GM23338 (cell line): ENCODE data around the gene SHOX. TPM values are rescaled to one million over a fixed set of nuclear protein-coding genes. Genes with fewer than 3 reads are reported as not detected.

Experiments
- ATAC-seq: fragments of 200-7000 bp; cut with Tn5 transposase; 3 replicates; pipeline ENCODE4 v1.9.1; 2020
- DNase-seq: peaks from one replicate; pipeline ENCODE4 v3.0.0-alpha.2; 2015; ENCODE audit warnings: low spot score
- H2AFZ ChIP-seq: fragments of 200-600 bp; sonication (generic); 2 replicates; pipeline ENCODE4 v1.8.0; 2016; ENCODE audit warnings: antibody characterized with exemption, mild to moderate bottlenecking, moderate library complexity
- H3F3A ChIP-seq: fragments of 200-600 bp; sonication (generic); replicated peaks from 2 replicates; pipeline ENCODE4 v1.8.0; 2017; ENCODE audit warnings: antibody characterized with exemption, mixed run types, low read depth
- H3K27ac ChIP-seq: fragments of 200-600 bp; sonication (generic); 2 replicates; pipeline ENCODE4 v1.6.1; 2016; ENCODE audit warnings: low read depth
- H3K27me3 ChIP-seq: fragments of 200-600 bp; sonication (generic); 2 replicates; pipeline ENCODE4 v1.8.0; 2016; ENCODE audit warnings: mild to moderate bottlenecking, mixed run types, moderate library complexity; ENCODE audit not compliant: insufficient read depth
- H3K36me3 ChIP-seq: fragments of 200-600 bp; sonication (generic); 2 replicates; pipeline ENCODE4 v1.8.0; 2016; ENCODE audit warnings: mild to moderate bottlenecking; ENCODE audit not compliant: insufficient read depth
- H3K4me1 ChIP-seq: fragments of 200-600 bp; sonication (generic); 2 replicates; pipeline ENCODE4 v1.8.0; 2016; ENCODE audit warnings: mild to moderate bottlenecking, moderate library complexity; ENCODE audit not compliant: insufficient read depth
- H3K4me2 ChIP-seq: fragments of 200-600 bp; sonication (generic); 2 replicates; pipeline ENCODE4 v1.7.1; 2017; ENCODE audit warnings: mixed run types
- H3K4me3 ChIP-seq: fragments of 200-600 bp; sonication (generic); 2 replicates; pipeline ENCODE4 v1.6.1; 2016; ENCODE audit warnings: mixed run types
- H3K79me2 ChIP-seq: fragments of 200-600 bp; sonication (generic); replicated peaks from 2 replicates; pipeline ENCODE4 v1.8.0; 2017; ENCODE audit warnings: mild to moderate bottlenecking; ENCODE audit not compliant: insufficient read depth
- H3K9me2 ChIP-seq: fragments of 200-600 bp; sonication (generic); 2 replicates; pipeline ENCODE4 v1.8.0; 2017; ENCODE audit not compliant: insufficient read depth
- H4K20me1 ChIP-seq: fragments of 200-600 bp; sonication (generic); replicated peaks from 2 replicates; pipeline ENCODE4 v1.8.0; 2017; ENCODE audit warnings: mild to moderate bottlenecking; ENCODE audit not compliant: insufficient read depth
- H3K27ac Mint-ChIP-seq: 2 replicates; pipeline ENCODE4 v1.8.0; 2020; ENCODE audit warnings: inconsistent platforms, mild to moderate bottlenecking, moderate library complexity, mixed read lengths
- H3K27me3 Mint-ChIP-seq: 3 replicates; pipeline ENCODE4 v1.8.0; 2022; ENCODE audit warnings: low read depth, mild to moderate bottlenecking, moderate library complexity, mixed read lengths, inconsistent platforms; ENCODE audit not compliant: insufficient read depth, poor library complexity
- H3K36me3 Mint-ChIP-seq: 3 replicates; pipeline ENCODE4 v1.8.0; 2021; ENCODE audit warnings: low read depth, mild to moderate bottlenecking, inconsistent platforms, moderate library complexity, mixed read lengths
- H3K4me1 Mint-ChIP-seq: 3 replicates; pipeline ENCODE4 v1.8.0; 2020; ENCODE audit warnings: mild to moderate bottlenecking, inconsistent platforms, mixed read lengths
- H3K4me3 Mint-ChIP-seq: 3 replicates; pipeline ENCODE4 v1.8.0; 2021; ENCODE audit warnings: moderate library complexity, mild to moderate bottlenecking, inconsistent platforms, mixed read lengths
- H3K9me3 Mint-ChIP-seq: 3 replicates; pipeline ENCODE4 v1.8.0; 2020; ENCODE audit warnings: moderate library complexity, mild to moderate bottlenecking, inconsistent platforms, mixed read lengths
- CREB1 ChIP-seq: fragments of 250-450 bp; sonication (Bioruptor Pico); IDR thresholded peaks from 2 replicates; pipeline ENCODE4 v1.5.0; 2020; ENCODE audit warnings: low read depth, mild to moderate bottlenecking, moderate library complexity
- CTCF ChIP-seq, 2 experiments: fragments of 200-600 bp in 1 of 2; sonication (generic) in 1 of 2; conservative IDR thresholded peaks; 2 replicates each; pipeline versions ENCODE4 v1.5.1 to v1.6.1; 2016 to 2017; ENCODE audit warnings: antibody characterized with exemption in 2 of 2, low read depth in 2 of 2, mild to moderate bottlenecking in 2 of 2, moderate library complexity in 1 of 2
- ETS1 ChIP-seq: IDR thresholded peaks from 2 replicates; pipeline ENCODE4 v1.6.1; 2016; ENCODE audit warnings: antibody characterized with exemption
- EZH2 ChIP-seq: fragments of 200-600 bp; sonication (generic); IDR thresholded peaks from one replicate; pipeline ENCODE4 v1.8.0; 2017; ENCODE audit warnings: antibody characterized with exemption, mild to moderate bottlenecking, low read depth; ENCODE audit not compliant: unreplicated experiment
- EZH2phosphoT487 ChIP-seq: fragments of 200-600 bp; sonication (generic); IDR thresholded peaks from one replicate; pipeline ENCODE4 v1.8.1; 2018; ENCODE audit warnings: antibody characterized with exemption; ENCODE audit not compliant: unreplicated experiment
- JUNB ChIP-seq: IDR thresholded peaks from one replicate; pipeline ENCODE4 v1.6.1; 2016; ENCODE audit warnings: antibody characterized with exemption; ENCODE audit not compliant: unreplicated experiment
- NANOG ChIP-seq: IDR thresholded peaks from 2 replicates; pipeline ENCODE4 v1.6.1; 2016; ENCODE audit warnings: antibody characterized with exemption, borderline replicate concordance
- POLR2AphosphoS5 ChIP-seq: IDR thresholded peaks from 2 replicates; pipeline ENCODE4 v1.6.1; 2016; ENCODE audit warnings: antibody characterized with exemption, low read depth
- REST ChIP-seq: IDR thresholded peaks from one replicate; pipeline ENCODE4 v1.6.1; 2018; ENCODE audit warnings: antibody characterized with exemption; ENCODE audit not compliant: unreplicated experiment
- STAT1 ChIP-seq: IDR thresholded peaks from one replicate; pipeline ENCODE4 v1.6.1; 2016; ENCODE audit warnings: antibody characterized with exemption; ENCODE audit not compliant: unreplicated experiment
- ZNF114 ChIP-seq: fragments of 250-450 bp; sonication (Bioruptor Pico); IDR thresholded peaks from 2 replicates; pipeline ENCODE4 v1.5.0; 2020; ENCODE audit warnings: mild to moderate bottlenecking, moderate library complexity
- ZNF331 ChIP-seq: fragments of 250-450 bp; sonication (Bioruptor Pico); IDR thresholded peaks from 2 replicates; pipeline ENCODE4 v1.5.0; 2020; ENCODE audit warnings: low read depth, mild to moderate bottlenecking, moderate library complexity
- ZNF462 ChIP-seq: fragments of 250-450 bp; sonication (Bioruptor Pico); IDR thresholded peaks from 2 replicates; pipeline ENCODE4 v1.5.0; 2020; ENCODE audit warnings: mild to moderate bottlenecking, moderate library complexity
- polyA plus RNA-seq: library from polyadenylated mRNA; unstranded; fragments of >200 nt; fragmentation: Nextera tagmentation; extraction: Ambion mirVana; gene quantifications from 2 replicates; pipeline ENCODE4 v1.2.1, GENCODE V29; 2016
- total RNA-seq: library from RNA; depleted of rRNA; stranded (reverse); fragments of >200 nt; shearing (Covaris generic); gene quantifications from 2 replicates; pipeline ENCODE4 v1.2.3, GENCODE V29; 2014

The SHOX gene
- total and polyA plus RNA-seq, 2 experiments from 2014 or later: not detected

GRCh38 chrX:703866-704265 lies 73.3 kb downstream of the SHOX start:
- H3K4me1 Mint-ChIP-seq: no peaks in the 10 kb centered on the region
- Histone ChIP-seq H3K4me3 (no peak overlapping the region), H3K4me2 (no peak overlapping the region), H3K27me3 (no peaks in the 10 kb centered on the region), H3K79me2 (no peaks in the 10 kb centered on the region), H3K27ac (no peak overlapping the region), H3F3A (no peaks in the 10 kb centered on the region), H3K4me1 (no peaks in the 10 kb centered on the region), H3K9me2 (no peaks in the 10 kb centered on the region), H2AFZ (no peak overlapping the region), H4K20me1 (no peaks in the 10 kb centered on the region), H3K36me3 (no peaks in the 10 kb centered on the region)
- peaks cover 48% of the 10 kb centered on the region for H3K36me3 Mint-ChIP-seq
- TF ChIP-seq STAT1 (no peak), CTCF (conservative IDR thresholded peaks at IDR 0.05; ENCODE audit: low read depth in 2 of 2) (no peak), REST (no peak), POLR2AphosphoS5 (no peak), ZNF462 (CRISPR knock-in tag) (no peak), JUNB (no peak), EZH2 (no peak), EZH2phosphoT487 (no peak), ZNF331 (CRISPR knock-in tag) (no peak), CREB1 (CRISPR knock-in tag) (no peak), ETS1 (no peak), ZNF114 (CRISPR knock-in tag) (no peak), NANOG (no peak)
- no peak for DNase-seq
- H3K27me3 Mint-ChIP-seq: no peaks in the 10 kb centered on the region
- H3K27ac Mint-ChIP-seq: no peak overlapping the region
- H3K9me3 Mint-ChIP-seq: peaks cover 100% of the 10 kb centered on the region
- ATAC-seq: no peak
- H3K4me3 Mint-ChIP-seq: no peak overlapping the region
